Measurements from ENCODE around the gene CCDC142.

DNA sequence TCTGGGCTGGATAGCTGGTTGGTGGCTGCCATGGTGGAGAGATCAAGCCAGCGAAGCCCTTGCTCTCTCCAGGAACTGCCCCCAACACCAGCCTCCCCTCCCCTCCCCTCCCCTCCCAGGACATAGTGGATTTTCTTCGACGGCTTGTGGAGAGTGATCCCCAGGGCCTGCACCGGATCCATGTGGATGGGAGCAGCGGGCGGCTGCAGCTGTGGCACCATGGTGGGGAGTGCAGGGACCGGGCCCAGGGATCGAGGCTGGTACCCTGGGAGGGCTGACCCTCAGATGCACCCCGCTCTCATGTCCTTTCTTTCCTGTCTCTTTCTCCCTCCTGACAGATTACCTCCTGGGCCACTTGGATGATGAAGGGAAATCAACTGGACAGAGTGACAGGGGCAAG, 7.1 kb upstream of the CCDC142 start:
- no peak for TF ChIP-seq REST (IDR thresholded peaks at IDR 0.05)
- TF ChIP-seq TAF1 (conservative IDR thresholded peaks at IDR 0.05) = no peak
- TF ChIP-seq SP1 (IDR thresholded peaks at IDR 0.05) = no peak
- TF ChIP-seq, protein P1, sequence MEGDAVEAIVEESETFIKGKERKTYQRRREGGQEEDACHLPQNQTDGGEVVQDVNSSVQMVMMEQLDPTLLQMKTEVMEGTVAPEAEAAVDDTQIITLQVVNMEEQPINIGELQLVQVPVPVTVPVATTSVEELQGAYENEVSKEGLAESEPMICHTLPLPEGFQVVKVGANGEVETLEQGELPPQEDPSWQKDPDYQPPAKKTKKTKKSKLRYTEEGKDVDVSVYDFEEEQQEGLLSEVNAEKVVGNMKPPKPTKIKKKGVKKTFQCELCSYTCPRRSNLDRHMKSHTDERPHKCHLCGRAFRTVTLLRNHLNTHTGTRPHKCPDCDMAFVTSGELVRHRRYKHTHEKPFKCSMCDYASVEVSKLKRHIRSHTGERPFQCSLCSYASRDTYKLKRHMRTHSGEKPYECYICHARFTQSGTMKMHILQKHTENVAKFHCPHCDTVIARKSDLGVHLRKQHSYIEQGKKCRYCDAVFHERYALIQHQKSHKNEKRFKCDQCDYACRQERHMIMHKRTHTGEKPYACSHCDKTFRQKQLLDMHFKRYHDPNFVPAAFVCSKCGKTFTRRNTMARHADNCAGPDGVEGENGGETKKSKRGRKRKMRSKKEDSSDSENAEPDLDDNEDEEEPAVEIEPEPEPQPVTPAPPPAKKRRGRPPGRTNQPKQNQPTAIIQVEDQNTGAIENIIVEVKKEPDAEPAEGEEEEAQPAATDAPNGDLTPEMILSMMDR (IDR thresholded peaks at IDR 0.05; ENCODE audit: low read depth, low read length, missing input control) = no peak
- no peak for TF ChIP-seq EGR1 (IDR thresholded peaks at IDR 0.05; ENCODE audit: low read depth in 2 of 2)

Data from liver (tissue), 3 donors.